ENCODE data around the gene FAM216A. TPM values are rescaled to one million over a fixed set of nuclear protein-coding genes. Genes with fewer than 3 reads are reported as not detected.
A peak's percentile ranks its signal among the peaks of the same experiment; 100 is the strongest.

Gene FAM216A
- total RNA-seq, 1 experiment from 2014 or later: 10.1 TPM

- peaks cover 47% of the 10 kb centered on the region for H3K79me2 ChIP-seq (ENCODE audit: insufficient read depth, low read length)
- H3K9ac ChIP-seq (ENCODE audit: low read length): peak within 1 kb of the TSS; percentile 91
- BruUV-seq (replicated peaks): TSS peak; percentile 94
- peak within 1 kb of the TSS; percentile 80 for H2AFZ ChIP-seq (ENCODE audit: low read depth, low read length, poor library complexity, severe bottlenecking)
- intact Hi-C loops (cut with micrococcal nuclease): no loop called here
- no peaks in the 10 kb centered on the region for H4K20me1 ChIP-seq (ENCODE audit: insufficient read depth)
- ChIA-PET RAD21 (ENCODE audit: low non-redundant PET in 1 of 2, low total read pairs in 2 of 2, uncharacterized antibody in 2 of 2, unreplicated experiment in 2 of 2) (interaction anchor here in 1 of 2 experiments (0.9 kb wide), 1 partner anchor 33 kb away, joined by 3 read pairs; the partner anchor contains the start of gene FAM216A), POLR2A (interaction anchor here (0.6 to 2.8 kb wide), 4 partner anchors 11 to 78 kb away, joined by 3 to 13 read pairs (median 3); partner anchors contain the start of genes ARPC3, FAM216A and GPN3), CTCF (interaction anchor here (0.7 to 1.8 kb wide), 3 partner anchors 11 to 101 kb away, joined by 3 to 5 read pairs (median 3); partner anchors contain the start of gene GPN3)
- no peaks in the 10 kb centered on the region for H3K27me3 ChIP-seq (ENCODE audit: insufficient read depth, low read length)
- H3K4me3 ChIP-seq (replicated peaks in 1 of 2; ENCODE audit: low read depth in 1 of 2, low read length in 2 of 2): peak within 1 kb of the TSS; percentile 91 to 94
- no peaks in the 10 kb centered on the region for H3K9me3 ChIP-seq (ENCODE audit: control insufficient read depth in 1 of 2, insufficient read depth in 1 of 2, low read depth in 1 of 2, low read length in 2 of 2)
- ATAC-seq (peak; percentile 94), DNase-seq (ENCODE audit: low read depth, low spot score) (peak; percentile 98)
- peaks cover 0 to 3% of the 10 kb centered on the region in 2 experiments; a peak in 1 of 4 replicates for H3K36me3 ChIP-seq (ENCODE audit: control insufficient read depth in 1 of 2, insufficient read depth in 2 of 2, low read length in 2 of 2)
- H3K27ac ChIP-seq (ENCODE audit: low read depth, low read length): peak within 1 kb of the TSS; percentile 85
- no peaks in the 10 kb centered on the region for H3K9me2 ChIP-seq (ENCODE audit: insufficient read depth)
- H3K4me1 ChIP-seq (ENCODE audit: control insufficient read depth in 1 of 2, insufficient read depth in 2 of 2, low read length in 2 of 2): peaks cover 11 to 23% of the 10 kb centered on the region in 2 experiments
- peak within 1 kb of the TSS; percentile 71 for H3K4me2 ChIP-seq (ENCODE audit: low read length)
- TF ChIP-seq TCF7L2 (IDR thresholded peaks at IDR 0.05; ENCODE audit: borderline replicate concordance, extremely low read depth, insufficient read depth, insufficient read length): peak; percentile 49
- peak; percentile 81 for TF ChIP-seq EGR1 (IDR thresholded peaks at IDR 0.05; ENCODE audit: low read depth)
- no peak for TF ChIP-seq ZNF274 (IDR thresholded peaks at IDR 0.05; ENCODE audit: low read depth, low read length)
- TF ChIP-seq SIN3A (IDR thresholded peaks at IDR 0.05; ENCODE audit: low read depth): peak; percentile 89
- peak; percentile 92 for TF ChIP-seq YY1 (IDR thresholded peaks at IDR 0.05; ENCODE audit: extremely low read depth, insufficient replicate concordance, low read depth, low read length)
- TF ChIP-seq ZFX (IDR thresholded peaks at IDR 0.05): peak; percentile 96
- TF ChIP-seq CBX3 (IDR thresholded peaks at IDR 0.05; ENCODE audit: low read depth): peak; percentile 100
- TF ChIP-seq, protein P1, sequence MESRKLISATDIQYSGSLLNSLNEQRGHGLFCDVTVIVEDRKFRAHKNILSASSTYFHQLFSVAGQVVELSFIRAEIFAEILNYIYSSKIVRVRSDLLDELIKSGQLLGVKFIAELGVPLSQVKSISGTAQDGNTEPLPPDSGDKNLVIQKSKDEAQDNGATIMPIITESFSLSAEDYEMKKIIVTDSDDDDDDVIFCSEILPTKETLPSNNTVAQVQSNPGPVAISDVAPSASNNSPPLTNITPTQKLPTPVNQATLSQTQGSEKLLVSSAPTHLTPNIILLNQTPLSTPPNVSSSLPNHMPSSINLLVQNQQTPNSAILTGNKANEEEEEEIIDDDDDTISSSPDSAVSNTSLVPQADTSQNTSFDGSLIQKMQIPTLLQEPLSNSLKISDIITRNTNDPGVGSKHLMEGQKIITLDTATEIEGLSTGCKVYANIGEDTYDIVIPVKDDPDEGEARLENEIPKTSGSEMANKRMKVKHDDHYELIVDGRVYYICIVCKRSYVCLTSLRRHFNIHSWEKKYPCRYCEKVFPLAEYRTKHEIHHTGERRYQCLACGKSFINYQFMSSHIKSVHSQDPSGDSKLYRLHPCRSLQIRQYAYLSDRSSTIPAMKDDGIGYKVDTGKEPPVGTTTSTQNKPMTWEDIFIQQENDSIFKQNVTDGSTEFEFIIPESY (IDR thresholded peaks at IDR 0.05; ENCODE audit: extremely low read depth, insufficient replicate concordance, low read length): peak; percentile 91
- TF ChIP-seq, protein P2, sequence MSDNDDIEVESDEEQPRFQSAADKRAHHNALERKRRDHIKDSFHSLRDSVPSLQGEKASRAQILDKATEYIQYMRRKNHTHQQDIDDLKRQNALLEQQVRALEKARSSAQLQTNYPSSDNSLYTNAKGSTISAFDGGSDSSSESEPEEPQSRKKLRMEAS (IDR thresholded peaks at IDR 0.05): peak; percentile 100
- peak; percentile 95 for TF ChIP-seq SP1 (IDR thresholded peaks at IDR 0.05; ENCODE audit: low read depth)
- TF ChIP-seq CEBPB (IDR thresholded peaks at IDR 0.05; ENCODE audit: low read depth): peak; percentile 62; the same call in 1 of the 2 replicates
- TF ChIP-seq JUND (IDR thresholded peaks at IDR 0.05): no peak; the same call in 1 of the 2 replicates
- peak; percentile 73 for TF ChIP-seq POLR2A (IDR thresholded peaks at IDR 0.05; ENCODE audit: borderline replicate concordance, extremely low read depth, insufficient read depth, insufficient read length)
- TF ChIP-seq POLR2AphosphoS5 (IDR thresholded peaks at IDR 0.05; ENCODE audit: low read depth, low read length): peak; percentile 93
- TF ChIP-seq, protein P3, sequence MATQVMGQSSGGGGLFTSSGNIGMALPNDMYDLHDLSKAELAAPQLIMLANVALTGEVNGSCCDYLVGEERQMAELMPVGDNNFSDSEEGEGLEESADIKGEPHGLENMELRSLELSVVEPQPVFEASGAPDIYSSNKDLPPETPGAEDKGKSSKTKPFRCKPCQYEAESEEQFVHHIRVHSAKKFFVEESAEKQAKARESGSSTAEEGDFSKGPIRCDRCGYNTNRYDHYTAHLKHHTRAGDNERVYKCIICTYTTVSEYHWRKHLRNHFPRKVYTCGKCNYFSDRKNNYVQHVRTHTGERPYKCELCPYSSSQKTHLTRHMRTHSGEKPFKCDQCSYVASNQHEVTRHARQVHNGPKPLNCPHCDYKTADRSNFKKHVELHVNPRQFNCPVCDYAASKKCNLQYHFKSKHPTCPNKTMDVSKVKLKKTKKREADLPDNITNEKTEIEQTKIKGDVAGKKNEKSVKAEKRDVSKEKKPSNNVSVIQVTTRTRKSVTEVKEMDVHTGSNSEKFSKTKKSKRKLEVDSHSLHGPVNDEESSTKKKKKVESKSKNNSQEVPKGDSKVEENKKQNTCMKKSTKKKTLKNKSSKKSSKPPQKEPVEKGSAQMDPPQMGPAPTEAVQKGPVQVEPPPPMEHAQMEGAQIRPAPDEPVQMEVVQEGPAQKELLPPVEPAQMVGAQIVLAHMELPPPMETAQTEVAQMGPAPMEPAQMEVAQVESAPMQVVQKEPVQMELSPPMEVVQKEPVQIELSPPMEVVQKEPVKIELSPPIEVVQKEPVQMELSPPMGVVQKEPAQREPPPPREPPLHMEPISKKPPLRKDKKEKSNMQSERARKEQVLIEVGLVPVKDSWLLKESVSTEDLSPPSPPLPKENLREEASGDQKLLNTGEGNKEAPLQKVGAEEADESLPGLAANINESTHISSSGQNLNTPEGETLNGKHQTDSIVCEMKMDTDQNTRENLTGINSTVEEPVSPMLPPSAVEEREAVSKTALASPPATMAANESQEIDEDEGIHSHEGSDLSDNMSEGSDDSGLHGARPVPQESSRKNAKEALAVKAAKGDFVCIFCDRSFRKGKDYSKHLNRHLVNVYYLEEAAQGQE (IDR thresholded peaks at IDR 0.05; ENCODE audit: low read depth): no peak
Observed at GRCh38 chr12:110501752-110502738, 33.4 kb downstream of the FAM216A start, which contains the start of the genes RAD9B and VPS29. RAD9B (plus strand) TSS chr12:110502331; CDS start chr12:110502338, 7 bp downstream. VPS29 (minus strand) TSS chr12:110502111; CDS start chr12:110502051, 60 bp downstream.
